Mononuclear cell (primary cell): ENCODE data around the gene KCTD2. TPM values are rescaled to one million over a fixed set of nuclear protein-coding genes. Genes with fewer than 3 reads are reported as not detected.
"Not testable (repeated sequence)": the region's sequence is repeated elsewhere in the genome, so short reads cannot be mapped to it uniquely, and the experiment has no call there.

Experiments used
- H3K27me3 ChIP-seq: 2 replicates; pipeline ENCODE4 v1.6.0; 2011; ENCODE audit warnings: low read length, control low read depth; ENCODE audit not compliant: insufficient read depth
- H3K4me1 ChIP-seq: 2 replicates; pipeline ENCODE4 v1.5.1; 2011; ENCODE audit warnings: mild to moderate bottlenecking, low read length, control low read depth; ENCODE audit not compliant: insufficient read depth
- H3K4me3 ChIP-seq: 2 replicates; pipeline ENCODE4 v1.5.1; 2011; ENCODE audit warnings: mild to moderate bottlenecking, low read length, moderate library complexity
- H3K9me3 ChIP-seq: 2 replicates; pipeline ENCODE4 v1.5.1; 2011; ENCODE audit warnings: low read depth, mild to moderate bottlenecking, control low read depth, low read length
- total RNA-seq: library from RNA; depleted of rRNA; stranded (reverse); fragments of >200 nt; gene quantifications from one replicate; pipeline ENCODE4 v1.2.3, GENCODE V29; 2012

The KCTD2 gene
- total RNA-seq, 1 donor: 18.6 TPM

DNA sequence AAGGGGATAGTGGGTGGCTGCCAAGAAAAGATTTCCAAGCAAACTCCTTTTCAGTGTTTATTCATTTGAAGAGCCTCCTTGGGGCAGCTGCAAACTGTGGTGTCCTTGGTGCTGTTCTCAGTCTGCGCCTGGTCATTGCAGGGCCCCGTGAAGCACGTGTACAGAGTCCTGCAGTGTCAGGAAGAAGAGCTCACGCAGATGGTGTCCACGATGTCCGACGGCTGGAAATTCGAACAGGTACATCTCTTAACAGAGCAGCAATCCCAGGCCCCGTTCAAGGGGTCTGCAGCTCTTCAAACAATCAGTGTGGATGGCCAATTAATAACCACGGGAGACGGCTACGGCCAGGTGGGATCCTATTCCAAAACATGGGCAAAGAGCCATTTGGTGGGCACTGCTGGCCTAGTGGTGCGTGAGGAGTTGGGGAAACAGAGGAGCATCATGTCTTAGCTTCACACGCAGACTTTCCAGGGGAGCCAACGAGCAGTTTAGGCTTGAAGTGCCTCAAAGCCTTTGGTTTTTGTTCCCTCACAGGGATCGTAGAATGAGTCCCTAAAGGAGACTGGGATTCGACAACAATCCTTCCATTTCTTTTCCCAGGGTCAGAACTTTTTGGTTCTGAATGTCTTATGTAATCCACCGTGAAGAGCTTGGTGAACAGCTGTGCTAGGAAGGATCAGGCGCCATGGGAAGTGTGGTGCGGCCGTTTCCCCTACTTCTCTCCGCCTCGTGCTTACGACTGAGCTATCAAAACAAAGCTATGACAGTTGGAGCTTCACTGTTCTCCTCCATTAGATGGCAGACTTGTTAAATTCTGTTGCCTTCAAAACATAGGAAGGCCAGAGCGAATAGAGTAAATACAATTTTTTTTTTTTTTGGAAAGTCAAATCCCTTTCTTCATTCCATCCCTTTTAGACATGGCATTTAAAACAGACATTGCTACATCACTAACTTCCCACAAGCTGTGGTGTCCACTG is 12.6 kb downstream of the KCTD2 start:
- H3K27me3 ChIP-seq: no peaks in the 10 kb centered on the region
- no peaks in the 10 kb centered on the region for H3K9me3 ChIP-seq
- H3K4me3 ChIP-seq: no peak overlapping the region
- no peaks in the 10 kb centered on the region for H3K4me1 ChIP-seq

- Histone ChIP-seq H3K9me3 (no peaks in the 10 kb centered on the region), H3K4me1 (peaks cover under 1% of the 10 kb centered on the region), H3K27me3 (no peaks in the 10 kb centered on the region), H3K4me3 (no peak overlapping the region)
These were observed 13.5 kb downstream of the KCTD2 start for GRCh38 chr17:75060434-75061054.

DNA sequence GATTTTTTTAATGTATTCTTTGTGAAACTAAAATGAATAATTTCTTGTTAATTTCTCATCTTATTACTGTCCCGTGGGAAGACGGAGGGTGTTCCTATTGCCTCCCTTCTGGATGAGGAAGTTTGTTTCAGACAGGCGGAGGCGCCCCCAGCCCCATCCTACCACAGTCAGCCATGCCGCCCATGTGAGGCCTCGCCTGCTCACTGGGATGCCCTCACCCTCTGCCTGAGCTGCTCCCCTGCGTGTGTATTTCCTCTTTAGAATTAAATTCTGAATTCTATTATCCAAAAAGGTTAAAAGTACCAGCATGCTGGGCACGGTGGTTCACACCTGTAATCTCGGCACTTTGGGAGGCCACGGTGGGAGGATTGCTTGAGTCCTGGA is 14.0 kb downstream of the KCTD2 start:
- H3K4me3 ChIP-seq: no peak overlapping the region
- no peaks in the 10 kb centered on the region for H3K9me3 ChIP-seq
- H3K27me3 ChIP-seq: no peaks in the 10 kb centered on the region
- peaks cover 5% of the 10 kb centered on the region for H3K4me1 ChIP-seq

GRCh38 chr17:75061618-75062017 is 14.6 kb downstream of the KCTD2 start:
- Histone ChIP-seq H3K9me3 (no peaks in the 10 kb centered on the region), H3K4me1 (peaks cover 5% of the 10 kb centered on the region), H3K4me3 (no peak overlapping the region), H3K27me3 (no peaks in the 10 kb centered on the region)

GRCh38 chr17:75063201-75063600 is 16.2 kb downstream of the KCTD2 start:
- H3K4me1 ChIP-seq: peaks cover 11% of the 10 kb centered on the region
- H3K4me3 ChIP-seq: no peak overlapping the region
- H3K9me3 ChIP-seq: no peaks in the 10 kb centered on the region
- H3K27me3 ChIP-seq: no peaks in the 10 kb centered on the region

- Histone ChIP-seq H3K9me3 (no peaks in the 10 kb centered on the region), H3K4me1 (peaks cover 11% of the 10 kb centered on the region), H3K4me3 (no peak overlapping the region), H3K27me3 (no peaks in the 10 kb centered on the region)
These were observed 16.6 kb downstream of the KCTD2 start for GRCh38 chr17:75063626-75064025.

DNA sequence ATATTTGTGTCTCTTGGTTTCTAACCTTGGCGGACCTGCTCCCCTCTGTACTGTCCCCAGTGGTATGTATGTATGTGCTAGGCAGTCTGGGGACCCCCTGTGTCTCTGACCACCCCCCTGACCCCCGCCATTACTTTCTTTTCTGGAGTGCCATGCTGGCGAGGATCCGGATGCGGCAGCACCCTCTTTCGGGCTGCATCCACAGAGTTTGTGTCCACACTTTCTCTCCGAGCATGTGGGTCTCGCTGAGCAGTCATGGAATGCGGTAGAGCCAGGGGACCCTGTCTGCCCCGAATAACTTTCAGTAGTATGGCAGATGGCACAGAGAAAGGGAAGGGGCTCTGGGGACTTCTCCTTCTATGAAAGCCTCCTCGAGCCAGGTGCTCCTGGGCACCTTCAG is 17.0 kb downstream of the KCTD2 start:
- Histone ChIP-seq H3K9me3 (no peaks in the 10 kb centered on the region), H3K4me3 (no peak overlapping the region), H3K4me1 (peaks cover 11% of the 10 kb centered on the region), H3K27me3 (no peaks in the 10 kb centered on the region)

DNA sequence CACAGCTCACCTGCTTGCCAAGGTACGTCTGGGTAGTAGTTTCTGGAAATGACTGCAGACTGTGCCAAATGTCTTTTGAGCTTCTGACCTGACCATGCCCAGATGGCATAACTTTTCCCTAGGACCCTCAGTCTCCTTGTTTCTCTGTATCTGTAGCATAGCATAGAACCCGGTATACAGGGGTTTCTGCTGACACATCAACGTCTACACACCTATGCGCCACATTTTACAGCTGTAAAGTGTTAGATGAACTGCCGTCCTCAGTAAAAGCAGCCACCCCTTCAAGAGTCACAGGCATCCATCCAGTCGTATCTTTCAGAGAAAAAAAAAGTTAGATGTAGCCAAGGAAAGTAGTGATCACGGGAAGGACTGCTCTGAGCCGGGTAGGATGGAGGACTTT is 17.4 kb downstream of the KCTD2 start:
- Histone ChIP-seq H3K4me1 (peaks cover 11% of the 10 kb centered on the region), H3K27me3 (no peaks in the 10 kb centered on the region), H3K4me3 (no peak overlapping the region), H3K9me3 (no peaks in the 10 kb centered on the region)

DNA sequence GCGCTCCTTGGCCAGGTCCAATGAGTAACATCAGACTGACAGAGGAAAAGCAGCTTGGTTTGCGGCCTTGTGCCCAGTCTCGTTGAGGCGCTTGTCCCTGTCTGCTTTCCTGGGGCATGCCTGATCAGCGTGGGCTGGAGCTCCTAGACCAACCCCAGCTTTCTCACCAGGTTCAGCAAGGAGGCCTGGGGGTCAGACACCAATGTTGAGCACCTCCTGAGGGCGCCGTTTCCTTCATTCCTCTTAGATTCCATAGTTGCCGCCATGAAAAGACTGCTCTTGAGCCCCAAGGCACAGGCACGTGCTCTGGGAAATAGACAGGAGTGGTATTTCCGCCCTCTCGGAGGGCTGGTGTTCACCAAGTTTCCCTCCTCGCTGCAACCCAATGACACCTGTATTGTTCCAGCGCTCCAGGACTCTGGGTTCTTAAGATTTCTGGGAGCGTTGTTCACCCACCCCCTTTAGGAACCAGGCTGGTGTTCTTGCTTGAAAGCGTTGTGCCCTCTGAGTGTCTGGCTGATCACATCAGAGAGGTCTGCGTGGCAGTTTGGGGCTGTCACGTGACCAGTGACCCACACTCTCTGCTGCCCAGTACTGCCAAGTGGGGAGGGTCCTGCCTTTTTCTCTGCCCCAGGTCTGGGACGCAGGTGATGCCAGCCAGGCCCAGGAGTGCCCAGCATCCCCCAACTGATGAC is 18.0 kb downstream of the KCTD2 start:
- no peaks in the 10 kb centered on the region for H3K9me3 ChIP-seq
- no peaks in the 10 kb centered on the region for H3K27me3 ChIP-seq
- H3K4me3 ChIP-seq: no peak overlapping the region
- H3K4me1 ChIP-seq: peaks cover 11% of the 10 kb centered on the region

DNA sequence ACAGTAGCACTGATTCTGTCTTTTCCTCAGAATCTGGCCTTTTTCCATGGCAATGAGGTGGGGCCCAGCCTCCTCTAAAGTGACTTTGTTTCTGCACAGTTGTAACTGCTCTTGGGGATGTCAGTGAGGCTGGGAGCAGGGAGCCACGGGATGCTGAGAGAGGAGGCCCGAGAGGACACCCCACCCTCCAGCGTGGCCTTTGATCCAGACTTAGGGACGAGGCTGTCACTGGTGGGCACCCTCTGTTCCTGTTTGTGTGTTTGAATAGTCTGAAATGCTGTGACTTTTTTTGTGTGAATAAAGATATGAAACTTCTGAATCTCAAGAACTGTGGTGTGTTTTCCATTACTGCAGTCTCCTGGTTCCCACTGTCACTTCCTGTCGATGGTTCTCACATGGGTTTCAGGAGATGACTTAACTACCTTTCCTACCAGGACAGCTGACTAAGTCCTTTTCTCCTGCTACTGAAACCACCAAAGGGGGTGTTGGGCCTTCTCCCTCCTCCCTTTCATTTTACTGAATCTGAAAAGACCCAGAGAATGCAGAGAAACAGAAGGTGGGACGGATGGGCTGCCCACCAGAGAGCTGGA is 18.6 kb downstream of the KCTD2 start:
- no peaks in the 10 kb centered on the region for H3K27me3 ChIP-seq
- H3K4me3 ChIP-seq: no peak overlapping the region
- peaks cover 11% of the 10 kb centered on the region for H3K4me1 ChIP-seq
- H3K9me3 ChIP-seq: no peaks in the 10 kb centered on the region

DNA sequence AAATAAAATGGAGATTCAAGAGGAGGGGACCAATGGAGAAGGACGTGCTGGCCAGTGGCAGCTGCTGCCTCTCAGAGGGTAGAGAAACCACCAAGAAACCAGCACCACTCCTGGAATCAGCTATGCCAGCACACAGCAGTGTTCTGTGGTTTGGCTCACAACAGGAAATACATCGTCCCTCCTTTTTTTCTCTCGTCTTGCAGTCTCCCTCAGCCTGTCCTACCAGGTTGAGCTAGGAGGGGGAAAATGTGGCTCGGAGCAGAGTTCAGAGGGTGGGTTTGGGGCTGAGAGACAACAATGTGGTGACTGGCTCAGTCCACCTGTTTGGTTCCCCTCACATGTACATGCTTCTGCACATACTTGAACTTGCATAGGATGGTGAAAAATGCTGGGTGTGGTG is 20.8 kb downstream of the KCTD2 start:
- Histone ChIP-seq H3K27me3 (no peaks in the 10 kb centered on the region), H3K4me1 (peaks cover 11% of the 10 kb centered on the region), H3K9me3 (no peaks in the 10 kb centered on the region), H3K4me3 (no peak overlapping the region)

DNA sequence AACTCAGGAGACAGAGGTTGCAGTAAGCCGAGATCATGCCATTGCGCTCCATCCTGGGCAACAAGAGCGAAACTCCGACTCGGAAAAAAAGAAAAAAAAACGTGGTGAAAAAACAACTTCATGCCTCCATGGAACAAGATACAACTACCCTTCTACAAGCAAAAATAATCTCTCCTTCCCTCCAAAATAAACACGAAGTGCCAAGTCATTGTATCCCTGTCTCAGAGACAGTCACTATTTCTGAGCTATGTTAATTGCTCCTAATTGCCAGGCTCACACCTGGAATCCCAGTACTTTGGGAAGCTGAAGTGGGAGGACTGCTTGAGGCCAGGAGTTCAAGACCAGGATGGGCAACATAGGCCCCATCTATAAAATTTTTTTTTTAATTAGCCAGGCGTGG is 21.7 kb downstream of the KCTD2 start:
- H3K4me1 ChIP-seq: peaks cover 11% of the 10 kb centered on the region
- no peak overlapping the region for H3K4me3 ChIP-seq
- H3K9me3 ChIP-seq: no peaks in the 10 kb centered on the region
- no peaks in the 10 kb centered on the region for H3K27me3 ChIP-seq

DNA sequence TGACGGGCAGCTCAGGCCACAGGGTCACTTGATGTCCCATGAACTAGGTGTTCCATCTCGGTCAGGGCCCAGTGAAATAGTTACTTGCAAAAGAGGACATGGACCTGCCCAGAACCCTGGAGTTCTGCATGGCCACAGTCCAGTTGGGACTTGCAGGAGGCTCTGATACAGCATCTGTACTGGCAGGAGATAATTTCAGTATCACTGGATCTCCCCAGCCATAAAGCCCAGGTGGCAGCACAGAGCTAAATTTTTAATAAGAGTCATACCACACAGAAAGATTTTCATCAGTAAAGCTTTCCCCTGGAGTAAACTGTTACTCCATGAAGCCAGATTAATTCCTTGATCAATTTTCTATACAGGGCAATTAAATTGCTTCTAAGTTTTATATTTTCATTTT is 22.8 kb downstream of the KCTD2 start:
- Histone ChIP-seq H3K27me3 (no peaks in the 10 kb centered on the region), H3K4me1 (peaks cover 11% of the 10 kb centered on the region), H3K9me3 (no peaks in the 10 kb centered on the region), H3K4me3 (no peak overlapping the region)

GRCh38 chr17:75071478-75072271 is 24.6 kb downstream of the KCTD2 start:
- H3K9me3 ChIP-seq, H3K4me3 ChIP-seq, H3K27me3 ChIP-seq: not testable (repeated sequence)
- H3K4me1 ChIP-seq: peaks cover 20% of the 10 kb centered on the region
